ENCODE data around the gene DNASE1L3. TPM values are rescaled to one million over a fixed set of nuclear protein-coding genes. Genes with fewer than 3 reads are reported as not detected.

The DNASE1L3 gene
- total RNA-seq, 1 donor from 2014 or later: 6.1 TPM

DNA sequence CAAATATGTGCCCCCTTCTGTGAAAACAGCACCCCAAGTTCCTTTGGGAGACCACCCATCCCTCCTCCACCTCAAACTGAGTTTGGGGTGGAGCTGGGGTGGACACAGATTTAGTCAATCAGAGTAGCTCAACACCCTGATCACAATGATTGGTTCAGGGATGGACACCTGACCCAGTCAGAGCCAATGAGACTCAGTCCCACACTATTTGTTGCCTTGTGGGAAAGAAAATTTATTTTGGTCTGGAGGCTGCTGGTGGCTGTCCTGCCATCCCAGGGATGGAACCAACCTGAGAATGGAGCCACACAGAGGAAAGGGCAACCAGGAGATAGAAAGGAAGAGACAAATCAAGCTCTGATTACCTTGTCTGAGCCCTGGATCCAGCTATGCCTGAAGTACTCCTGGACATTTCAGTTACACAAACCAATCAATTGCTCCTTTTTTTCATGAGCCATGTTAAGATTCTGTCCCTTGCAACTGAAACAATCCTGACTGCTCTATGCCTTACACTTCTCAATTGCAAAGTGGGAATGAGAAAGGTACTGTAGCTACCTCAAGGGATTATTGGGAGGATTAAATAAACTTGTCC is 10.6 kb downstream of the DNASE1L3 start:
- DNase-seq (ENCODE audit: low spot score): no peak

DNA sequence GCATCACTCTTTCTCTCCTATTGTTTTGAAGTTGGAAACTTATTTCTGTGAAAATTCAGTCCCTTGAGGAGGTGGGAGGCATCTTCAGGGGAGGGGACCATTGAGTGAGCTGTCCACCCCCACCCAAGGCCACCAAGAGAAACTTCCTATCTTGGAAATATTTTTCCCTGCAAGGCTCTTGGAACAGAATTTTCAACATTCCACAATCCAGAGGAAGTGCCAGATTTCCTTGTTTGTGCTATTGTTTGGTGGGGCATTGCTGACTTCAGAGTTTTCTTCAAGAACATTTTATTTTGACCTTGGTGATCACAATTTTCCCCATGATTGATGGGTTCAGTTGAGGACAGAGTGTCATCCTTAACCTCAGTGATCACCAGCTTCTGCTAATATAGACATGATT is 12.0 kb downstream of the DNASE1L3 start:
- no peak for DNase-seq (ENCODE audit: low spot score)

DNA sequence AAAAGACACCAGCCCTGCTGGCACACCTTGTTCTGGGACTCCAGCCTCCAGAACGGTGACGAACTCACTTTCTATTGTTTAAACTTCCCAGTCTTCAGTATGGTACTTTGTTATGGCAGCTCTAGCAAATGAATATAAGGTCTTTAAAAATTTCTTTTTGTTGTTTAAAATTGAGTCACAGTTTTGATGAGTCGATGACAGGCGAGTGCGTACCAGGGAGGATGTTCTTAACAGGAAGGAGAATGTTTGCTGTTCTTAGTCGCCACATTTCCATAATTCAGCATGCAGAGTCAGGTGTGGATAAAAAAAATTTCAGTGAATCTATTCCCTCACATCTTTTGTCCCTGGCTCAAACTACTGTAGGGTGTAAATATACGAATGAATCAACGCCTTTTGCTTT is 12.4 kb downstream of the DNASE1L3 start:
- DNase-seq (ENCODE audit: low spot score): no peak

DNA sequence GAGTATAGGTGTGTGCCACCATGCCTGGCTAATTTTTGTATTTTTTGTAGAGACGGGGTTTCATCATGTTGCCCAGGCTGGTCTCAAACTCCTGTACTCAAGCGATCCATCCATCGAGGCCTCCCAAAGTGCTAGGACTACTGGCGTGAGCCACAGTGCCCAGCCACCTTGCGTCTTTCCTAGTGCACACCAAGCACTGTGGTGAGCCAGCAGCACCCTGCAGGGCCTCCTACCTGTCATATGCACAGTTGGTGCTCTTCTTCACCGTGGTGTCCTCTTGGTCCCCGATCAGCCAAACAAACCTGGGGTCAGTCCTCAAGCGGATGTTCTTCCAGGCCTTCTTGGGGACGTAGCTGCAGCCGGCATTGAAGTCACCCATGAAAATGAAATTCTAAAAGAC is 13.2 kb downstream of the DNASE1L3 start:
- no peak for DNase-seq (ENCODE audit: low spot score)

DNA sequence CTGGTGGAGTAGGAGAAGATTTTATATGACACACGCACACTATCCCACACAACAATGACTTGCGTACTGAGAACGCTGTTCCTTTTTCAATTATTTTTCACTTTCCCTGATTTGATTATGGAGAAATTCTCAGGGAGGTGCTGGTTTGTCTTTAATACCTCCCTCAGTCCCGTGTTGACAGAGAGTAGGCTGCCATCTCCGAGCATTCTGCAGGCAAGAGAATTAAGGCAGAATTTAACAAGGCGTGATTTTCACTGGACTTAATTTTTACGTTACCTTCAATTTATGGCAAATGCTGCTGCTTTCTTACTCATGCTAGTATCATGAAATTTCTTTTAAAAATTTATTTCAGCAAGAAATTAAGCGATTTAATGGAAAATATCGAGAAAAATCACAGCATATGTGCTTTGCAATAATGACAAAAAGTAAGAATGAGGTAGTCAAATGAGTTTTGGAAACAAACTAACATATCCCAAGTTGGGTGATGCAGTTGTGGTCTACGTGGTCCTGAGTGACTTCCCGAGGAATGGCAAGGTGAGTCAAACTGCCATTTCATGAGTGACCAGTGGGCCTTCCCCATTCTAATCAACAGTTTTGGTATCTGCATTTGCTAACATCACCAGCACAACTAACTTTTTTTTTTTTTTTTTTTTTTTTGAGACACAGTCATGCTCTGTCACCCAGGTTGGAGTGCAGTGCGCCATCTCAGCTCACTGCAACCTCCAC is 16.9 kb downstream of the DNASE1L3 start:
- no peak for DNase-seq (ENCODE audit: low spot score)

DNA sequence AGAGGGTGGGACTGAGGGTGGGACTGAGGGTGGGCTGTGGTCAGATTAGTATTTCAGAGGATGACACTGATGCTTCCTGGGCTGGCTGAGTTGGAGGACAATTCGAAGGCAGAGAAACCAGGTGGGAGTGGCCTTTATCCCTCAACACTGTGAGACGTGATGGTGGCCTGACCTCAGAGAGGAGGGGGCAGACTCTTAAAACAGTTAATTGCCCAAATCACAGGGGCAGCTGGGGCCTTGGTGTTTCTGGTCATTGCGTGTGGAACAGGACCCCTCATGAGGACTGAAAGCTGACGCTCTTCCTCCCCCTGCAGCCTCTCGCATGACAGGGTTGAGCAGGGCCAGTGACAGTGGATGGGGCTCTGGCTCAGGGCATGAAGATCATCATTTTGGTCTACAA is 18.7 kb downstream of the DNASE1L3 start:
- no peak for DNase-seq (ENCODE audit: low spot score)

DNA sequence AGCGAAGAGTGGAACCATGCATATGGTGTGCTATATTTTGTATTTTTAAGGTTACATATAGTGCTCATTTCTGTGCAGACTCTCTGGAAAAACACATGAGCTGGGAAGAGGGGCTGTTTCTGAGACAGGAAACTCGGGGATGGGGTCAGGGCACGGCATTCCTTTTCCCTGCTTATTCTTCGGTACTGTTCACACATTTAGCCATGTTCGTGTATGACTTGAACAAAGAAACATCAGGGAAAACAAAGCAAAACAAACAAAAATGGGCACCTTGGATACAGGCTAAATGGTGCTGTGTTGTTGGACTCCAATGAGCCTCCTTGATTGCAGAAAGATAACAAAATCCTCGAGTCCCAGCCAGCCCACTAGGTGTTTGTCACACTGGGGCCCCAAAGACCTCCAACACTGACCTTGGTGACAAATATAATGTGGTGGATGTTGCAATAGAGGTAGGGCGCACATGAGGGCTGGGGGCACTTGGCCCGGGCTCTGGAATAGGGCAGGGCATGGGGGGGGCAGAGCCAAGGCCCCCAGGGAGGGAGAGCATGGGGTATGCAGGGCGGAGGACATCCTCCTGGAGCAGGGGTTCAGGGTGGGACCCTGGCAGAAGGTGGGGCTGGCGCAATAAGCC is 19.3 kb downstream of the DNASE1L3 start:
- no peak for DNase-seq (ENCODE audit: low spot score)

DNA sequence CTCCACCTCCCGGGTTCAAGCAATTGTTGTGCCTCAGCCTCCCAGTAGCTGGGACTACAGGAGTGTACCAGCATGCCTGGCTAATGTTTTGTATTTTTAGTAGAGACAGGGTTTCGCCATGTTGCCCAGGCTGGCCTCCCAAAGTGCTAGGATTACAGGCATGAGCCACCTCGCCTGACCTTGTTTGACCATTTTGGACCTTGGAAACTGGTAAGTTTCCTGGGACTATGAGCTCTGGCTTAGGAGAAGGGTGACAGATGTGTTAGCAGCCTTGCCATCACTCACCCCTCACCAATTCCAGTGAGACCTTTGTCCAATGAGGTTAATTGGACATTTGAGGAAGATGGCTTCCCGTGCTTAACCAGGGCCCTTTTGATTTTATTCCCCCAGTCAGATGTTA is 19.9 kb downstream of the DNASE1L3 start:
- no peak for DNase-seq (ENCODE audit: low spot score)

DNA sequence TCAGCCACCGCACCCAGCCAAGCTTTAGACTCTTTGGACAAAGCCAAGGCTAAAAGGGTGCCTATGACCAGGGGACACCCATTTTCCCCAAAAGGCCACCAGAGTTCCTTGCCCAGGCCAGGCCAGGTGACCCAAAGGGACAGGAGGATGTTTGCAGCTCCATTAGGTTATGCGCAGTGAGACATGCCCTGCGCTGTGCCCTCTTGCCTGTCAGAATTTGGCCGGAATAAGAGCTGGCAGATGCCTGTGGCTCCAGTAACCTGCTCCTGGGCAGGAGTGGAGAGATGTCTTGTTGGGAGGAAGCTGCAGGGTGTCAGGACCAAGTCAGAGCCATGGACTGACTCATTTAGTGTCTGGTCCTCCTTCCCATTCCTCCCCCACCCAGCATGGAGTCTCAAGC is 20.5 kb downstream of the DNASE1L3 start:
- DNase-seq (ENCODE audit: low spot score): no peak

DNA sequence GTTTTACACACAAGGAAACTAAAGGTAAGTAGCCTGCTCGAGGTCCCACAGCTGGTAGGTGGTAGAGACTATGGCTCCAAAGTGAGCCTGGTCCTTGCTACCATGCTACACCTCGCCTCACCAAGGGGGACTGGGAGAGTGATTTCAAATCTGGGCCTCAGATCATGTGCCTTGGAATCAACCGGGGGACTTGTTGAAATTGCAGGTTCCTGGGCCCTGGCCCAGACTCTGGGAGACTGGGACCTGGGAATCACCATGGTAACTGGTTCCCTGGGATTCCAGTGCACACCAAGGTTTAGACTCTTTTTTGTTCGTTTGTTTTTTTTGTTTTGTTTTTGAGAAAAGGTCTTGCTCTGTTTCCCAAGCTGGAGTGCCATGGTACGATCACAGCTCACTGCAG is 21.1 kb downstream of the DNASE1L3 start:
- DNase-seq (ENCODE audit: low spot score): no peak

DNA sequence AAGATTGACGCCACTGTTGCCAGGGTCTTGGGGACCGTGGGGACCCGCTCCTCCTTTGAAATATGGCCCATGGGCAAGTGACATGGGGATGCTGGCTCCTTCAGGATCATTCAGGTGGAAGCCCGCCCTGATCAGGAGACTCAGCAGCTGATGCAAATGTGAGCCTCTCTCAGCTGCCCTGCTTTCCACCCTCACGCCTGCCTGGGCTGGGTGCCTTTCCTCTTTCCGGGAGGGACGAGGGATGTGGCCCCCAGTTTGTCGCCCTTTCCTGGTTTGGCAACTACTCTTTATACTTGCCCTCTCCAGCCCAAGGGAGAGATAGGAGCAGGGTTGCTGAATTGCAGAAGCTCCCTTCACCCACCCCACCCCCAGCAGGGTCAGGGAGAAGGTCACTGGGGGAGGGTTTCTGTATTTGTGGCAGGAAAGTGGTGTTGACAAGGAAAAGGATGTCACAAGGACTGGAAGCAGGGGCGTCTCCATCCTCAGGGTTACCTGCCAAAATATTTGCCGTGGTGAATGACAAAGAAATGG is 21.8 kb downstream of the DNASE1L3 start:
- DNase-seq (ENCODE audit: low spot score): no peak

DNA sequence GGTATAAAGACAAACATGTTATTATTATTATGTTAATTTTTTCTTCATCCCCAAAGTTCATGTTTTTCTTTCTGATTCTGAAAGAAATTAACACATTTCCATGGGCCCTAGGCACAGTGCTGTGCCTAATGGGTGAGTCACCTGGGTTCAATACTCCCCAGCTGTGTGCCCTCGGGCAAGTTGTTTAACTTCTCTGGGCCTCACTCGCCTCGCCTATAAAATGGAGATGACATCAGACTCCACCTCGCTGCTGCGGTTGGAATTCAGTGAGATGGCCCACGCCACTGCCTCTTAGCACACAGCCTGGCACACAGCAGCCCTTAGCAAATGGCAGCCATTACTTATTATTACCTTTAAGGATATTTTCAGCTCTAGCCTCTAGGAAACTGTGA is 22.6 kb downstream of the DNASE1L3 start:
- no peak for DNase-seq (ENCODE audit: low spot score)

DNA sequence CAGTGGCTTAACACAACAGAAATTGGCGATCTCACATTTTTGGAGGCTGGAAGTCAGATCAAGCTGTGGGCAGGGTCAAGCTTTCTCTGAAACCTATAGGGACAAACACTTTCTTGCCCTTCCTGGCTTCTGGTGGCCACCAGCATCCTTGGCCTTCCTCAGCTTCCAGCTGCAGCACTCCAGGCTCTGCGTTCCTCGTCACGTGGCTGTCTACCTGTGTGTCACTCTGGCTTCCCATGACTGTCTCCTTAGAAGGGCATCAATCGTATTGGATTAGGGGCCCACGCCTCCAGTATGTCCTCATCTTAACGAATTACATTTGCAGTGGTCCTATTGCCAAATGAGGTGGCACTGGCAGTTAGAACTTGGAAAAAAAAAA is 25.8 kb downstream of the DNASE1L3 start:
- DNase-seq (ENCODE audit: low spot score): no peak

DNA sequence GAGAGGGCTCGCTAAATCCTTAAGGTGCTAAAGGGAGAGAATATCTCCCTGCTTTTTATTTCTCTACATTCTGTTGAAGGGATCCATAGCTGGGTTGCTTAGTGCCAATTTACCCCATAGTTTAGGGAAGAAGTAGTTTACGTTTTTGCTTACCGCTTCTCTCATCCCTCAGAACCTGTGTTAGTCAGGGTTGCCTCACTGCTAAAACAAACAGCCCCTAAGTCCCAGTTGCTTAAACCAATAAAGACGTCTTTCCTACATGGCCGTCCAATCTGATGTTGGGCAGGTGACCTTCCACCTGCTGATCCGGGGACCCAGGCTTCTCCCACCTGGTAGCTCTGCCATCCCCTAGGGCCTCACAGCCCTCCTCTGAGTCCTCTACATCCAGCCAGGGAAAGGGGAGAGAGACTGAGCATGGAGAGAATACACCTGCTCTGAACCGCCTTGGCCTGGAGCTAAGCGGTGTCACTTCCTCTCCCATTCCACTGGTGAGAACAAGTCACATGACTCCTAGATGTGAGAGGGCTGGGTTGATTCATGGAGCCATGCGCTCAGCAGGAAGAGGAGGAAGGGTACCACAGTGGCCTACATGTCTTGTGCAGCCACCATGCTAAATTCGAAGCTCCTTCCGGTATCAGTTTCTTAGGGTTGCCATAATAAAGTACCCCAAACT is 26.3 kb downstream of the DNASE1L3 start:
- DNase-seq (ENCODE audit: low spot score): no peak

DNA sequence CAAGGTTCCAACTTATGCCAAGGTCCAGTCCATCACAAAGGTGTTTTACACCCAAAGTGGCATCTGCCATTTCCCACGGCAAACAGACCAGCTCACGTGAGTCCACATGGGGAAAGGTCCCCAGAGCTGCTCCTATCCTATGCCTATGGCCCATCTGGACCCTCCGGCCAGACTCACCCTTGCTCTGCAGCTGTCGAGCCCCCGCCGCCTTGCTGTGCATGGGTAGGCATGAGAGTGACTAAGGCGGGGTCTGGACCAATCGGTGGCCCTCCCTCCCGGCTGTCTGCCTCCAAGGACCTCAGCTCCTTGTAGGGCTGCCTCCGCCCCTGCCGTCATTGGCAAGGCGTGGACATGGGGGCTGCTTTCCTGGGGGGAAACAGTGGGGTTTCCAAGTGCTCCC is 26.9 kb downstream of the DNASE1L3 start:
- DNase-seq (ENCODE audit: low spot score): no peak

DNA sequence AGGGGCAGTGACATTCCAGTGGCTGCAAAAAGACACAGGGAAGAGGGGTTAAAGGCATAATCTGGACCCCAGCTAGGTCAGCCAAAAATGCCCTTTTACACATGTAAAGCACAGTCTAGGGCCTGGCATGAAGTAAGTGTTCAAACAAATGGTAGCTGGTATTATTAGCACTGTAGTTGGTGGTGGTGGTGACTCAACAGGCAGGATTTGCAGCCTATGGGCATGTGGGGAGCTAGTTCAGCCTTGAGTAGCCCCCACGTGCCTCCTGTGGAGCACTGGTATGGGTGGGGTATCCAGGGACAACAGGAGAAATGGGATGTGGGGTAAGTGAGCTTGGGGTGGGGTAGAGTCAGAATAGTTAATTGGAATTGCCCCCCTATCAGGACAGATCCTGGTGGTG is 27.6 kb downstream of the DNASE1L3 start:
- no peak for DNase-seq (ENCODE audit: low spot score)

DNA sequence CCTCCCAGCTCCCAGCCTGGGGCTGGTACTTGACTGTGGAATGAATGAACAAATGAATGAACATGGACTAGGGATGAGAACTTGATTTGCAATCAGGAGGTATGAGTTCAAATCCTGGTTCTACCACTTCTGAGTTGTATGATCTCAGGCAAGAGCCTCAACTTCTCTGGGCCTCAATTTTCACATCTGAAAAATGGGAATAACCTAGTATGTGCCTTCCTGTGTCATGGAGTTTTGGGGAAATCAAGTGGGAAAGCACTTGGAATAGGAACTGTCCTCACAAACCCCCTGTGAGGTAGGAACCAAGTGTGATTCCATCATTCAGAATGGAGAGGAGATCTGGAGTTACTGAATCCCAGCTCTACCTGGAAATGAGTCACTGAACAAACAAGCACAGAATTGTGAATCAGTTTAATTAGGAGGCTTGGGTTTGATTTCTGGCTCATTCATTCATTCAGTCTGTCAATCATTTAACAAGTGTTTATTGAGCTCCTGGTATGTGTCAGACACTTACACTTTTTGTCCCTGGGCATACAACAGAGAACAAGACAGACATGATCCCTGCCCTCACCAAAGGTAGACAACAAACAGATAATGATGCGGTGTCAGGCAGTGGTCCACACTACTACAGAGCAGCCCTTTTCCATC is 29.7 kb downstream of the DNASE1L3 start:
- no peak for DNase-seq (ENCODE audit: low spot score)

DNA sequence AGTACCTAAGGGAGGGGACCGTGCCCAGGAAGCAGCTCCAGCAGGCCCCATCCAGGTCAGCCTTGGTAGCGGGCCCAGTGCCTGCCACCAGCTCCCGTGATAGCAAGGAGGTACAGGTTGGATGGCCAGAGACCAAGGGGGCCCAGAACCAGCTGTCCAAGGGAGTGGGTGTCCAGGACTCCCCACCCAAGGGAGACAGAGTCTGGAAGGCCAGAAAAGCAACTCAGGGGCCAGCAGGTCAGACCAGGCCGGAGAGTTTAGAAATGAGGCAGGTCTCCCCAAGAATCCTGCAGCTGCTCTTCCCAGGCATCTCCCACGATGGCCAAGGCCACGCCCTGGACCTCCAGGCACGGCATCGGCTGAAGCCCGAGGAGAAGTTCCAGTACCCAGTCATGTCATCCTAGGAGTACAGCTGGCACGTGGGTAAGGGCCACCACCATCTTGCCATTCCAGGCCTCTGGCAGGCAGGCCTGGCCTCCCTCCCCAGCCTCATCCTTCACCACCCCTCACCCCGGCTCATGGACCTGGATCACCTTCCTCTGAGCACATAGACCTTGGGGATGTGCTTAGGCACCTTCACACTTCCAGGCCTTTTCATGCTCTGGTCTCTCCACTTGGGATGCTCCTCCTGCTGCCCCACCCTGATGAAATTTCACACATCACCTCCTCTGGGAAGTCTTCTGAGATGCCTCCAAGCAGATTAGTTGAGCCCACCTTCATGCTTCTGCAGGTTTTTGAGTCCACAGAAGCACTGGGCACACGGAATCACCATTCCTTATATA is 30.5 kb downstream of the DNASE1L3 start:
- no peak for DNase-seq (ENCODE audit: low spot score)

DNA sequence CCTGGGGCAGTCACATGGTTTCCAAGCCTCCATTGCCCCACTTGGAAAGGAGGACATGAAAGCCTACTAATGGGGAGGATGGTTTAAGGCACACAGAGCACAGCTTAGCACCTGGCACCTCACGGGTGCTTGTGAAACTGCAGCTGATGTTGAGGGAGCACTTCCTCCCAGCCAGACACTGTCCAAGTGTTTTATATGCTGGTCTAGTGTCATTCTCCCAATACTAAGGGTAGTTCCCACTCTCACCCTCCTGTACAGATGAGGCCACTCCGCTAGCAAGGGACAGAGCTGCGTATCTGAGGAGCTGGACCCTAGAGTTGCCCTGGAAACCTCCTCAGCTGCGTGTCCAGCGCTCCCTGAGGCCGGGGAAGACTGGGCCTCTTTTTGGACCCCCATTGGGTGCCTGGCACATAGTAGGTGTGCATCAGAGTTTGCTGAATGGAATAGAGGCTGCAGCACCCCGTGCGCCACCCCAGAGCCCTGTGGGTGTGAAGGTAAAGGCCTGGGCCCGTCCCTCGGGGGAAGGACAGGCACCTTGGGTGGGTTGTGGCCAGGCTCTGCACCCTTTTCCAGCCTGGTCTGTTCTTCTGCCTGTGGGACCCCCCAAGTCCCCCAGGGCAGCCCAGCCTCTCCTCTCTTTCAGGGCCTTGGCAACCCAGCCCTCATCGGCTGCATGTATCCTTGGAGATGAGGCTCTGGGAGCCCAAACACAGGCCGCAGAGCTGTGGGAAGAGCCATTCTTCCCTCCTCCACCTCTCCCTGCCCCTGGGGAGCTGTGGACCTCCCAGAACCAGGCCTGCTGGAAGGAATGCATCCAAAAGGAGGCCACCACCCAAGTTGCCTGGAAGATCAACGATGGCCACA is 31.3 kb downstream of the DNASE1L3 start:
- no peak for DNase-seq (ENCODE audit: low spot score)

DNA sequence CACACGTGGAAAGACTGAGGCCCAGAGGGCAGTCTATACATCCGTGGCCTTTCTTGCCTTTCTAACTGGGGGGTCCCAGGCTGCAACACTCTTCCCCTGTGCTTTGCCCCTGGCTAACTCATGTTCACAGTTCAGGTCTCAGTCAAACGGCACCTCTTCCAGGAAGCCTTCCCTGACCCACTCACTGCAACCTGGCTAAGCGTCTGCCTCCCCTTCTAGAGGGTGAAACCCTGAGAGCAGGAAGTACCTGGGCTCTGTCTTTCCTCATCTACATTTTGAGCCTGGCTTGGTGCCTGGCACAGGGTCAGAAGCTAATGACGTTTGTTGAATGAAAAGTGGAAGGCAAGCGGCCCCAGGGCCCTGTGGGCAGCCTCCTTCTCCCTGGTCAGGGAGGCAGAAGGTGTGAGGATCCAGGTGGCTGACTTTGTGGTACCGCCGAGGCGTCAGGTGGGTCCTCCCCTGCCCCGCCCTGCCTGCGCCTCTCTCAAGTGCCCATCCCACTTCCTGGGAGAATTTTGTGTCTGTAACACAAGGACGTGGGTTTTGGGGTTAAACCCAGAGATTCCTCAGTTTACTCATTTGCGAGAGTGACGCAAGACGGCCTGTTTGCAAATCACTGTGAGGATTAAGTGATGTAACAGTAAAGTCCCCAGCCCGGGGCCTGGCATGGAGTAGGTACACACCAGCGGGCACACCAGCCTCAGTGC is 32.1 kb downstream of the DNASE1L3 start:
- DNase-seq (ENCODE audit: low spot score): no peak

Data from ureter (tissue), 1 donor.